HUES64 (cell line): ENCODE measurements around the gene ECHS1.
A peak's percentile ranks its signal among the peaks of the same experiment; 100 is the strongest.
"Not testable (repeated sequence)": the region's sequence is repeated elsewhere in the genome, so short reads cannot be mapped to it uniquely, and the experiment has no call there.

Experiments
- H3K27ac ChIP-seq: 2 replicates; pipeline ENCODE4 v1.7.0; 2013; ENCODE audit warnings: low read depth, low read length, inconsistent platforms
- H3K27me3 ChIP-seq: 2 replicates; pipeline ENCODE4 v1.6.1; 2013; ENCODE audit warnings: mild to moderate bottlenecking, low read length; ENCODE audit not compliant: insufficient read depth
- H3K36me3 ChIP-seq: 2 replicates; pipeline ENCODE4 v1.6.1; 2013; ENCODE audit warnings: mild to moderate bottlenecking, low read length; ENCODE audit not compliant: insufficient read depth
- H3K4me1 ChIP-seq: 2 replicates; pipeline ENCODE4 v1.6.1; 2013; ENCODE audit warnings: mild to moderate bottlenecking, low read length, moderate library complexity; ENCODE audit not compliant: insufficient read depth
- H3K4me3 ChIP-seq: 2 replicates; pipeline ENCODE4 v1.5.1; 2013; ENCODE audit warnings: mild to moderate bottlenecking, low read length, moderate library complexity
- H3K9ac ChIP-seq: 2 replicates; pipeline ENCODE4 v1.6.1; 2013; ENCODE audit warnings: mild to moderate bottlenecking, low read depth, low read length
- H3K9me3 ChIP-seq: 2 replicates; pipeline ENCODE4 v1.6.1; 2013; ENCODE audit warnings: low read depth, low read length; ENCODE audit not compliant: insufficient read depth
- WGBS: fragments of 150-250, 120-280 bp; methylation state at CpG from one replicate; pipeline ENCODE4 v1.1.7; 2013; ENCODE audit warnings: missing lambda C conversion rate; 5-methylcytosine and 5-hydroxymethylcytosine counted together

ECHS1 gene

DNA sequence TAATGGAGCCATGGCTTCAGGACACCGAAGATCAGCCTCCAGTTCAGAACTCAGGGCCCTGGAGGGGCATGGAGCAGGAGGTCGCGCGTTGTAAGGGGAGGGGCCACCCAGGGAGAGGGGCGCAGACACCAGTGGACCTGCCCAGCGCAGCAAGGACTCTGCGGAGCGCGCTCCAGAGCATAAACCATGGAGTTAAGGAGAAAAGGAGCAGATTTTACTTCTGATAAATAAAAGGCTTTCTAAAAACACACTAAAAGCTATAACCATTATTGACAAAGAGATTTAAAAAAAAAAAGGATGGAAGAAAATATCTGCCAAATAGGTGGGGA, 47.0 kb downstream of the ECHS1 start:
- H3K4me1 ChIP-seq, result peaks cover 6% of the 10 kb centered on the region
- no peak overlapping the region for H3K27ac ChIP-seq
- H3K4me3 ChIP-seq, result peak overlapping the region; percentile 58
- 44% methylated on average over 9 of the region's 9 CpGs for WGBS
- no peak overlapping the region for H3K9ac ChIP-seq
- no peaks in the 10 kb centered on the region for H3K36me3 ChIP-seq
- H3K27me3 ChIP-seq, result peaks cover 61% of the 10 kb centered on the region
- no peaks in the 10 kb centered on the region for H3K9me3 ChIP-seq

DNA sequence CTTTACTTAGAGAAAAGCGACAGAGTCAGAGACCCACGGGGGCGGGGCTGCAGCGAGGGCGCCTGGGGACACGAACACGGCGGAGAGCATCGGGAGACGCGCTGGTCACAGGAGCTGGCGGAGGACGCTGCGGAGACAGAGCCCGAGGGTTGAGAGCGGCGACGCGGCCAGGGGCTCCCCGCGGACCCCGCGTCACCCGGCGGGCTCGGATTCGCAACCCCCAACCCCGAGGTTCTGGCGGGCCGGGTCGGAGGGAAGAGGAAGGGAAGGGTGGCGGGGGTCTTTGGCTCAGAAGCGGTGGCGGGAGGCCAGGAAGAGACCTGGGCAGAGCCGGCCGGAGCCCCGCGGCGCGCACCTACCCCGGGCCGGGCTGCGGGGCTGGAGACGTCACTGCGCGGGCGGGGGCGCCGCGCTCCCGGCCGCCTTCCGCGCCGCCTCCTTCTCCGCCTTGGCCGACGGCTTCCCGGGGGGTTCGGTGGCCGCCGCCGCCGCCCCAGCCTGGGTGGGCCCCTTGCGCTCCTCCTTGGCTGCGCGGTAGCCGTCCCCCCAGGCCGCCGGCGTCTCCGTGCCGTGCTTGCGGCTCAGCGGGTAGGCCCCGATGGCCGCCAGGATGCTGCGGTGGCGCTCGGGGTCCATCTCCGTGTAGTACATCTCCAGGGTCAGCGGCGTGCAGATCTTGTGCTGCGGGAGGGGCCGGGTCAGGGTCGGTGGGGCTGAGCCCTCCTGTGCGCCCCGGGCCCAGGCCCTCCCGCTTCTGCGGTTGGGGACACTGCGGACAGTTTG, 47.5 kb downstream of the ECHS1 start:
- 2% methylated on average over 91 of the region's 91 CpGs for WGBS
- H3K27me3 ChIP-seq, result peaks cover 56% of the 10 kb centered on the region
- no peak overlapping the region for H3K27ac ChIP-seq
- no peak overlapping the region; the same call in 1 of the 2 replicates for H3K9ac ChIP-seq
- peak overlapping the region; percentile 58 for H3K4me3 ChIP-seq
- peaks cover 6% of the 10 kb centered on the region for H3K4me1 ChIP-seq
- H3K9me3 ChIP-seq, result no peaks in the 10 kb centered on the region
- no peaks in the 10 kb centered on the region for H3K36me3 ChIP-seq

DNA sequence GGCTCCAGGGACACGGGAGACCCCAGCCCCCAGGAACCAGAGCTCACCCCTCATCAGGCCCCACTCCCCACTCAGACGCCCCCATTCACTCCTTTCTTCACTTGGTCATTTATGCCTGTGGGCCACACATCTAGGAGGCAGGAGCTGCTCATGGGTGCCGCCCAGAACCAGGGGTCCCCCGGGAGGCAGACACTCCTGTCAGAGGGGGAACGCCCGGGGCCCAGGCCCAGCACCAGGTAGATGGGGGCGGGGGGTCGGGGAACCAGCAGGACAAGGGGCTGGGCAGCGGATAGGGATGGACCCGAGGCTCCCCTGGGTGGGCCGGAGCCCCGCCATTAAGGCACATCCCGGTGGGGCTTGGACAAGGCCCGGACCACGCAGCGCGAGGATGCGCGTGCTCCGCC, 48.3 kb downstream of the ECHS1 start:
- Histone ChIP-seq H3K4me1 (peaks cover 6% of the 10 kb centered on the region), H3K36me3 (no peaks in the 10 kb centered on the region), H3K27ac (no peak overlapping the region), H3K4me3 (peak overlapping the region; percentile 58; the same call in 1 of the 2 replicates), H3K9ac (no peak overlapping the region), H3K9me3 (no peaks in the 10 kb centered on the region), H3K27me3 (peaks cover 57% of the 10 kb centered on the region)
- 31% methylated on average over 20 of the region's 20 CpGs for WGBS

DNA sequence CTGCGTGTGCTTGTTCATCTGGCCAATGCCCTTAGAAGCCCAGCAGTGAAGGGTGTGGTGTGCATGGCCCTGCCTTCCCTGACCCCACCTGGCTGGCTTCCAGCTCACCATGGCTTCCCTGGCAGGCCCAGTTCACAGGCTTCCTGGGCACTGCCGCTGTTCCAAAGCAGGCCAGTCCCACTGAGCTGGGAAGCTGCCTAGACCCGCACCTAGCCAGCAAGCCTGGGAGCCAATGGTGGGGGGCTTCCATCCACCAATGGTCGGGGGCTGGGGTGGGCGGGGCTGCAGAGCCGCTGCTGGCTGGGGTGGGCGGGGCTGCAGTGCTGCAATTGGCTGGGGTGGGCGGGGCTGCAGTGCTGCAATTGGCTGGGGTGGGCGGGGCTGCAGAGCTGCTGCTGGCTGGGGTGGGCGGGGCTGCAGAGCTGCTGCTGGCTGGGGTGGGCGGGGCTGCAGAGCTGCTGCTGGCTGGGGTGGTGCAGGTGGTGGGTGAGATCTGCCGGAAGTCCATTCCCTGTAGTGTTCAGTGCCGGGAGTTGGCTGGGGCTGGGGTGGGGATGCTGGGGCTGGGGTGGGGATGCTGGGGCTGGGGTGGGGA, 48.9 kb downstream of the ECHS1 start:
- no peak overlapping the region for H3K27ac ChIP-seq
- H3K36me3 ChIP-seq, result no peaks in the 10 kb centered on the region
- no peaks in the 10 kb centered on the region for H3K9me3 ChIP-seq
- peak overlapping the region; percentile 27; the same call in 1 of the 2 replicates for H3K4me3 ChIP-seq
- WGBS, result 10% methylated on average over 13 of the region's 13 CpGs
- H3K27me3 ChIP-seq, result peaks cover 56% of the 10 kb centered on the region
- no peak overlapping the region for H3K9ac ChIP-seq
- H3K4me1 ChIP-seq, result peaks cover 5% of the 10 kb centered on the region

DNA sequence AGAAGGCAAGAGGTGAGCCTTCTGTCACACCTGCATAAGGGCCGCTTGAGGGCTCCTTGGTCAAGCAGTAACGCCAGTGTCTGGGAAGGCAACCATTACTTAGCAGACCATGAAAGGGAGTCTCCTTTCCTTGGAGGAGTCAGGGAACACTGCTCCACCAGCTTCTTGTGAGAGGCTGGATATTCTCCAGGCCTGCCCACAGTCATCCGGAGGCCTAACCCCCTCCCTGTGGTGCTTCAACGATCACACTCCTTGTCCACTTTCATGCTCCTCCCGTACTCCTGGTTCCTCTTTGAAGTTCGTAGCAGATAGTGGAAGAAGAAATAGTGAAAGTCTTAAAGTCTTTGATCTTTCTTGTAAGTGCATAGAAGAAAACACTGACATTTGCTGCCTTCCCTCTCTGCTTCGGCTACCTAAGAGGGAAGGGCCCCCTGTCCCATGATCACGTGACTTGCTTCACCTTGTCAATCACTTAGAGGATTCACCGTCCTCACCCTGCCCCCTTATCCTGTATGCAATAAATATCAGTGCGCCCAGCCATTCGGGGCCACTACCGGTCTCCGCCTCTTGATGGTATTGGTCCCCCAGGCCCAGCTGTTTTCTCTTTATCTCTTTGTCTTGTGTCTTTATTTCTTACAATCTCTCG, 51.0 kb downstream of the ECHS1 start:
- H3K4me3 ChIP-seq, H3K9ac ChIP-seq, H3K27ac ChIP-seq, H3K4me1 ChIP-seq, H3K36me3 ChIP-seq, H3K9me3 ChIP-seq: not testable (repeated sequence)
- 86% methylated on average over 9 of the region's 14 CpGs for WGBS
- H3K27me3 ChIP-seq, result peaks cover 41% of the 10 kb centered on the region

DNA sequence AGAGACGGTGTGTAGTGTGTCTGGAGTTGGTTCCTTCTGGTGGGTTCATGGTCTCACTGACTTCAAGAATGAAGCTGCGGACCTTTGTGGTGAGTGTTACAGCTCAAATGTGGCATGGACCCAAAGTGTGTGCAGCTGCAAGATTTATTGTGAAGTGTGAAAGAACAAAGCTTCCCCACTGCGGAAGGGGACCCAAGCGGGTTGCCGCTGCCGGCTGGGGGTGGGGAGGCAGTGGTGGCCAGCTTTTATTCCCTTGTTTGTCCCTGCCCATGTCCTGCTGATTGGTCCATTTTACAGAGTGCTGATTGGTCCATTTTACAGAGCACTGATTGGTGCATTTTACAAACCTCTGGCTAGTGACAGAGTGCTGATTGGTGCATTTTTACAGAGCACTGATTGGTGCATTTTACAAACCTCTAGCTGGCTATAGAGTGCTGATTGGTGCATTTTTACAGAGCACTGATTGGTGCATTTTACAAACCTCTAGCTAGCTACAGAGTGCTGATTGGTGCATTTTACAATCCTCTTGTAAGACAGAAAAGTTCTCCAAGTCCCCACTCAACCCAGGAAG, 52.2 kb downstream of the ECHS1 start:
- WGBS, result 96% methylated on average over 6 of the region's 6 CpGs
- H3K9ac ChIP-seq, result not testable (repeated sequence)

DNA sequence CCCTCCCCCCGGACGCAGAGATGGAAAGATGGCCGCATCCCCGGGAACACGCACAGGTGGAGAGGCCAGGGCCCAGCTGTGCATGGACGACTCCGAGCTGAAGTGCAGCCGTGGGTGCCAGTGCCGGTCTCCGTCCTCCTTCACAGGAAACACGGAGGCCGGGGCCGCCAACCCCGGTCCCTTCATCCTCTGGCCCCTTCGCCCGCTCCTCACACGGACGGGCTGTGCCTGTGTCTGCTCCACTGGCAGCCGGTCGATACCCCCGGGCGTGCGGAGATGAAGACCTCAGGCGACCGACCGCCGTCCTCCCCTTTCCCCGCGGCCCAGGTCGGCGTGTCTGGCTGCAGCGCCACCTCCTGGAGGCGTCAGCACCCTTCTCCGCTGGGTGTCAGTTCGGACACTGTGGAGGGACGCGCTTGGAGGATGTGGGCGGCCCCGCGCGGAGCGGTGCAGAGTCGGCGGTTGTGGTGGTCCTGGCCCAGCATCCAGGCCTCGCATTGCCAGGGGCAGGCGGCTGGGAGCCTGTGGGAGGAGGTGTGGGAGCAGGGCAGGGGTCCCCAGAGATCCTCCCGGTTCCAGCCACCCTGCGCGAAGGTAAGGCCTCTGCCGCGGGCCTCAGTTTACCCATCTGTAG, 54.5 kb downstream of the ECHS1 start:
- Histone ChIP-seq H3K27ac (peak overlapping the region; percentile 18; the same call in 1 of the 2 replicates), H3K4me1 (no peaks in the 10 kb centered on the region), H3K27me3 (peaks cover 15% of the 10 kb centered on the region), H3K9ac (peak overlapping the region; percentile 60), H3K9me3 (no peaks in the 10 kb centered on the region), H3K36me3 (no peaks in the 10 kb centered on the region), H3K4me3 (peak overlapping the region; percentile 58)
- WGBS, result 11% methylated on average over 51 of the region's 51 CpGs

More for the DNA sequence above, 52.2 kb downstream of the ECHS1 start:
- not testable (repeated sequence) for H3K9me3 ChIP-seq, H3K27ac ChIP-seq, H3K4me3 ChIP-seq, H3K4me1 ChIP-seq, H3K36me3 ChIP-seq
- peaks cover 28% of the 10 kb centered on the region for H3K27me3 ChIP-seq

DNA sequence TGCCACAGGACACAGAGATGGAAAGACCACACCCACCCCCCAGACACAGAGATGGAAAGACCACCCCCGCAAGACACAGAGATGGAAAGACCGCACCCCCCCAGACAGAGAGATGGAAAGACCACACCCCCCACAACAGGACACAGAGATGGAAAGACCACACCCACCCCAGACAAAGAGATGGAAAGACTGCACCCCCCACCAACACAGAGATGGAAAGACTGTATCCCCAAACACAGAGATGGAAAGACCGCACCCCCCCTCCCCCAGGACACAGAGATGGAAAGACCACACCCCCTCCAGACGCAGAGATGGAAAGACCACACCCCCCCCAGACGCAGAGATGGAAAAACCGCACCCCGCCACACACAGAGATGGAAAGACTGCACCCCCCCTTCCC, 56.4 kb downstream of the ECHS1 start:
- H3K36me3 ChIP-seq, result peaks cover 12% of the 10 kb centered on the region
- no peaks in the 10 kb centered on the region for H3K9me3 ChIP-seq
- H3K4me3 ChIP-seq, result no peak overlapping the region
- H3K9ac ChIP-seq, result no peak overlapping the region
- no peak overlapping the region for H3K27ac ChIP-seq
- H3K27me3 ChIP-seq, result peaks cover 15% of the 10 kb centered on the region
- H3K4me1 ChIP-seq, result no peaks in the 10 kb centered on the region
- 71% methylated on average over 3 of the region's 7 CpGs for WGBS

DNA sequence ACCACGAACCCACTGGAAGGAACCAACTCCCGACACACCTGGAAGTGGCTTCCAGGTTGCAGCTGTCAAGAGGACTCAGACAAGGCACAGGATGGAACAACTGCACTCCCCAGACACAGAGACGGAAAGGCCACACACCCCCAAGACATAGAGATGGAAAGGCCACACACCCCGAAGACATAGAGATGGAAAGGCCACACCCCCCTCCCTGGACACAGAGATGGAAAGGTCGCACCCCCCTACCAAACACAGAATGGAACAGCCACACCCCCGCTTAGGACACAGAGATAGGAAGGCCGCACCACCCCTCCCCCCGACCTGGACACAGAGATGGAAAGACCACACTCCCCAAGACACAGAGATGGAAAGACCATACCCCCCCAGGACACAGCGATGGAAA, 56.9 kb downstream of the ECHS1 start:
- Histone ChIP-seq H3K9me3 (no peaks in the 10 kb centered on the region), H3K36me3 (peaks cover 17% of the 10 kb centered on the region), H3K4me1 (no peaks in the 10 kb centered on the region), H3K9ac (no peak overlapping the region), H3K27ac (no peak overlapping the region), H3K4me3 (no peak overlapping the region), H3K27me3 (peaks cover 15% of the 10 kb centered on the region)
- 91% methylated on average over 6 of the region's 9 CpGs for WGBS

DNA sequence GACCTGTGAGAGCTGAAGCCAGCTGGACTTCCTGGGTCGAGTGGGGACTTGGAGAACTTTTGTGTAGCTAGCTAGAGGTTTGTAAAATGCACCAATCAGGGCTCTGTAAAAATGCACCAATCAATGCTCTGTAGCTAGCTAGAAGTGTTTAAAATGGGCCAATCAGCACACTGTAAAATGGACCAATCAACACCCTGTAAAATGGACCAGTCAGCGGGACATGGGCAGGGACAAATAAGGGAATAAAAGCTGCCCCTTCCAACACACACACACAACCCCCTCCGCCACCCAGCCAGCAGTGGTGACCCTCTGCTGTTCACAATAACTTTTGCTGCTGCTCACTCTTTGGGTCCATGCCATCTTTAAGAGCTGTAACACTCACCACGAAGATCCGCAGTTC, 57.3 kb downstream of the ECHS1 start:
- Histone ChIP-seq H3K27me3 (peaks cover 15% of the 10 kb centered on the region), H3K4me1 (no peaks in the 10 kb centered on the region), H3K36me3 (peaks cover 21% of the 10 kb centered on the region), H3K9me3 (no peaks in the 10 kb centered on the region), H3K27ac (no peak overlapping the region), H3K4me3 (no peak overlapping the region), H3K9ac (no peak overlapping the region)
- WGBS, result 87% methylated on average over 5 of the region's 5 CpGs

DNA sequence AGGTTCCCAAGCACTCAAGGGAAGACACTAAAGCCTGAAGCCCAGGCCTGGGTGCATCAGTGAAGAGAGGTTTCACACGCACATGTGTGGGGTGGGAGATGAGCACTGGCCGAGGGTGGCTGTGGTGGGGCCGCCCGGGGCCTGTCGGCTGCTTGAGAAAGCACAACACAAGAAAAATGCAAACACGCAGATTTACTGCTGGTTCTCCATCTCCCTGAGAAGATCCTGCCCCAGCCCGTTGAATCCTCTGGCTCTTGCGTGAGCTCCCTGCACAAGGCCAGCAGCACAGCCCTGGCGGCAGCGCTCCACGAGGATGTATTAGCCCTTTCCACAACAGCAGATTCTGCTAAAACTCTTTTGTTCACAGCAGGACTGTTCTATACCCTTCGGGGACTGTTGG, 58.2 kb downstream of the ECHS1 start:
- H3K4me3 ChIP-seq, result no peak overlapping the region
- no peaks in the 10 kb centered on the region for H3K9me3 ChIP-seq
- H3K27me3 ChIP-seq, result peaks cover 10% of the 10 kb centered on the region
- no peaks in the 10 kb centered on the region for H3K4me1 ChIP-seq
- H3K36me3 ChIP-seq, result peaks cover 30% of the 10 kb centered on the region
- no peak overlapping the region for H3K27ac ChIP-seq
- WGBS, result 92% methylated on average over 12 of the region's 12 CpGs
- no peak overlapping the region for H3K9ac ChIP-seq
